SK-N-SH (cell line): ENCODE results near the gene RASEF. TPM values are rescaled to one million over a fixed set of nuclear protein-coding genes. Genes with fewer than 3 reads are reported as not detected.

Experiments
- CTCF ChIA-PET: fragments of 300-600, 350-600 bp; formaldehyde crosslinking; extraction: SDS; loops from one replicate; lab custom pipeline; 2021; lab: Yijun Ruan, JAX
- POLR2A ChIA-PET: fragments of 350-600 bp; sonication (Branson Sonifier 250); formaldehyde crosslinking; extraction: SDS; loops from one replicate; lab custom pipeline; 2020; ENCODE audit warnings: antibody characterized with exemption, inconsistent platforms; lab: Yijun Ruan, JAX
- DNase-seq: peaks from one replicate; pipeline ENCODE4 v3.0.0; 2012
- H2AFZ ChIP-seq: fragments of 200-600 bp; sonication (generic); 2 replicates; pipeline ENCODE4 v1.8.1; 2016; ENCODE audit warnings: antibody characterized with exemption, mild to moderate bottlenecking, low read depth
- H3F3A ChIP-seq: fragments of 200-600 bp; sonication (generic); replicated peaks from 2 replicates; pipeline ENCODE3; 2016; ENCODE audit warnings: antibody characterized with exemption, mild to moderate bottlenecking; ENCODE audit not compliant: insufficient read depth
- H3K27ac ChIP-seq, 2 experiments: fragments of 200-500 bp in 1 of 2; fragments of 200-600 bp in 1 of 2; sonication (Bioruptor generic) in 1 of 2; sonication (generic), shearing (Covaris generic) in 1 of 2; 2 replicates each; pipeline versions ENCODE4 v1.5.1 to v1.6.1; 2014 to 2016; ENCODE audit warnings: low read depth in 2 of 2, inconsistent platforms in 1 of 2, low read length in 1 of 2, mild to moderate bottlenecking in 1 of 2, mixed read lengths in 1 of 2
- H3K27me3 ChIP-seq: fragments of 200-600 bp; sonication (generic), shearing (Covaris generic); 2 replicates; pipeline ENCODE4 v1.6.1; 2016; ENCODE audit warnings: mixed run types; ENCODE audit not compliant: insufficient read depth
- H3K36me3 ChIP-seq, 2 experiments: fragments of 200-500 bp in 1 of 2; fragments of 200-600 bp in 1 of 2; sonication (Bioruptor generic) in 1 of 2; sonication (generic) in 1 of 2; replicated peaks in 1 of 2; 2 replicates each; pipeline versions ENCODE3 to v1.5.1; 2014 to 2016; ENCODE audit warnings: low read length in 1 of 2, mild to moderate bottlenecking in 1 of 2; ENCODE audit not compliant: insufficient read depth in 2 of 2, control insufficient read depth in 1 of 2
- H3K4me1 ChIP-seq, 2 experiments: fragments of 200-500 bp in 1 of 2; fragments of 200-600 bp in 1 of 2; sonication (Bioruptor generic) in 1 of 2; sonication (generic), shearing (Covaris generic) in 1 of 2; 2 replicates each; pipeline versions ENCODE4 v1.5.1 to v1.6.1; 2014 to 2016; ENCODE audit warnings: low read depth in 1 of 2, low read length in 1 of 2, mixed run types in 1 of 2; ENCODE audit not compliant: insufficient read depth in 2 of 2, control insufficient read depth in 1 of 2
- H3K4me2 ChIP-seq: fragments of 200-600 bp; sonication (generic), shearing (Covaris generic); 2 replicates; pipeline ENCODE4 v1.6.1; 2017; ENCODE audit warnings: mixed run types
- H3K4me3 ChIP-seq, 2 experiments: fragments of 200-500 bp in 1 of 2; fragments of 200-600 bp in 1 of 2; sonication (Bioruptor generic) in 1 of 2; sonication (generic), shearing (Covaris generic) in 1 of 2; 2 replicates each; pipeline versions ENCODE4 v1.5.1 to v1.8.1; 2014 to 2016; ENCODE audit warnings: low read depth in 2 of 2, inconsistent platforms in 1 of 2, low read length in 1 of 2, mild to moderate bottlenecking in 1 of 2, mixed read lengths in 1 of 2, moderate library complexity in 1 of 2
- H3K79me2 ChIP-seq: fragments of 200-600 bp; sonication (generic); 2 replicates; pipeline ENCODE4 v1.8.1; 2017; ENCODE audit warnings: mild to moderate bottlenecking; ENCODE audit not compliant: insufficient read depth
- H3K9ac ChIP-seq: fragments of 200-600 bp; sonication (generic); 2 replicates; pipeline ENCODE4 v1.6.1; 2017; ENCODE audit warnings: mixed run types
- H3K9me2 ChIP-seq: fragments of 200-600 bp; sonication (generic); 2 replicates; pipeline ENCODE4 v1.6.1; 2017; ENCODE audit warnings: mixed run types
- H3K9me3 ChIP-seq: fragments of 200-600 bp; sonication (generic); 2 replicates; pipeline ENCODE4 v1.6.1; 2017; ENCODE audit warnings: mixed run types, mild to moderate bottlenecking, moderate library complexity
- H4K20me1 ChIP-seq: fragments of 200-600 bp; sonication (generic); 2 replicates; pipeline ENCODE4 v1.6.1; 2017; ENCODE audit warnings: mild to moderate bottlenecking, mixed run types; ENCODE audit not compliant: insufficient read depth
- CHD2 ChIP-seq: fragments of 150-350 bp; IDR thresholded peaks from 2 replicates; pipeline ENCODE4 v1.6.1; 2018; ENCODE audit warnings: low read length; ENCODE audit not compliant: partially characterized antibody
- EZH2phosphoT487 ChIP-seq: fragments of 200-600 bp; sonication (generic); IDR thresholded peaks from 2 replicates; pipeline ENCODE4 v1.6.1; 2017; ENCODE audit warnings: low read depth, mixed run types, mild to moderate bottlenecking, antibody characterized with exemption, moderate library complexity, borderline replicate concordance
- FOXJ3 ChIP-seq: sonication (generic); formaldehyde crosslinking; IDR thresholded peaks from 2 replicates; pipeline ENCODE4 v1.5.1; 2020; ENCODE audit warnings: mild to moderate bottlenecking, missing genetic modification reagents
- GATA2 ChIP-seq: sonication (generic); formaldehyde crosslinking; IDR thresholded peaks from 2 replicates; pipeline ENCODE4 v1.5.0; 2020; ENCODE audit warnings: mild to moderate bottlenecking, missing genetic modification reagents
- JUND ChIP-seq: IDR thresholded peaks from 2 replicates; pipeline ENCODE4 v1.4.0; 2012
- MXI1 ChIP-seq: IDR thresholded peaks from 2 replicates; pipeline ENCODE4 v1.6.1; 2012; ENCODE audit warnings: mild to moderate bottlenecking, low read depth, low read length, improper control_type of control experiment
- NRF1 ChIP-seq: IDR thresholded peaks from 2 replicates; pipeline ENCODE4 v1.6.1; 2012; ENCODE audit warnings: low read depth, mild to moderate bottlenecking, low read length
- POLR2AphosphoS5 ChIP-seq: IDR thresholded peaks from 2 replicates; pipeline ENCODE4 v1.6.1; 2012; ENCODE audit warnings: low read depth, low read length
- RFX5 ChIP-seq: IDR thresholded peaks from 2 replicates; pipeline ENCODE4 v1.6.1; 2012; ENCODE audit warnings: mild to moderate bottlenecking, improper control_type of control experiment, low read length
- RXRA ChIP-seq: IDR thresholded peaks from 2 replicates; pipeline ENCODE4 v1.4.0; 2012; ENCODE audit warnings: low read depth, mild to moderate bottlenecking, borderline replicate concordance
- SIN3A ChIP-seq: IDR thresholded peaks from 2 replicates; pipeline ENCODE4 v1.6.1; 2012; ENCODE audit warnings: low read depth, mild to moderate bottlenecking, low read length, moderate library complexity, borderline replicate concordance
- TAF1 ChIP-seq: IDR thresholded peaks from 2 replicates; pipeline ENCODE4 v1.6.1; 2012; ENCODE audit warnings: low read depth, mild to moderate bottlenecking, low read length, moderate library complexity, borderline replicate concordance
- TCF12 ChIP-seq: IDR thresholded peaks from 2 replicates; pipeline ENCODE4 v1.4.0; 2012
- TEAD4 ChIP-seq: IDR thresholded peaks from 2 replicates; pipeline ENCODE4 v1.4.0; 2012; ENCODE audit warnings: mild to moderate bottlenecking, borderline replicate concordance; ENCODE audit not compliant: insufficient read depth
- YY1 ChIP-seq: IDR thresholded peaks from 2 replicates; pipeline ENCODE4 v1.4.0; 2012; ENCODE audit warnings: low read depth, mild to moderate bottlenecking
- WGBS: methylation state at CpG from one replicate; pipeline ENCODE4 v1.1.6; 2017; ENCODE audit warnings: low lambda C conversion rate; 5-methylcytosine and 5-hydroxymethylcytosine counted together
- polyA plus RNA-seq, 3 experiments: library from polyadenylated mRNA; depleted of rRNA; stranded (reverse); fragments of >200 nt; gene quantifications; 2 replicates each; pipeline ENCODE4 v1.2.3, GENCODE V29; 2012
- TF ChIP-seq, protein P1 (sequence below): IDR thresholded peaks from 2 replicates; pipeline ENCODE4 v1.4.0; 2012; ENCODE audit warnings: low read depth, borderline replicate concordance
- TF ChIP-seq, protein P2 (sequence below): IDR thresholded peaks from 2 replicates; pipeline ENCODE4 v1.4.0; 2012; ENCODE audit warnings: low read depth
- TF ChIP-seq, protein P3 (sequence below): IDR thresholded peaks from 2 replicates; pipeline ENCODE4 v1.6.1; 2012; ENCODE audit warnings: mild to moderate bottlenecking, low read depth, low read length, moderate library complexity
- TF ChIP-seq, protein P4 (sequence below): fragments of 200-600 bp; sonication (generic); IDR thresholded peaks from 2 replicates; pipeline ENCODE4 v1.6.1; 2017; ENCODE audit warnings: antibody characterized with exemption, mild to moderate bottlenecking, moderate library complexity
- TF ChIP-seq, protein P5 (sequence below): IDR thresholded peaks from 2 replicates; pipeline ENCODE4; 2012
- TF ChIP-seq, protein P6 (sequence below): IDR thresholded peaks from 2 replicates; pipeline ENCODE4 v1.4.0; 2012; ENCODE audit warnings: low read depth, borderline replicate concordance

The RASEF gene
- polyA plus RNA-seq, 1 of the 3 experiments (the other 2 are of a cell fraction): not detected

DNA sequence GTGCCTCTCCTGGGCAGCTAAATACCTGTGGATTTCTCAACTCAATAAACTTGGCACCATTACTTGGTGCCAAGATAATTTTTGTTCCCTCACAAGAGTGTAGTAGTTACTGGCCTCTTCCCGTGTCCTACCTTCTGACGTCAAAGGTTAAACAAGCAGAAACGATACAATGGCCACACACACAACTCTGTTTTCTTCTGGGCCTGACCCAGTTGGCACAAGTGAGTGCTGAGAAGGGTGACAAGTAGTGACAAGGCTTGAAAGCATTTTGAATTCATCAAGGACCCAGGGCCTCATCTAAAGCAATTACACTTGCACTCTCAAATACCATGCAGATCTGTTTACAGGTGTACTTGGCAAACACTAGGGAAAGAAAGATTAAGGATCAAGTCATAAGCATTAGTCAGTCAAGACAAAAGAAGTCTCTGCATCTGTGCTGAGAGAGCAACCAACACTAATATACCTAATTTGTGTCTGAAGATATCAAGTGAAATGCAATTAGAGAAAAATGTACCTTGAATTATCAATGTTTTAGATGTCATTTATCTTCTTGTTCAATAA lies 30.8 kb downstream of the RASEF start (continued):
- no peak for TF ChIP-seq GATA2 (CRISPR knock-in tag)
- TF ChIP-seq, protein P1, sequence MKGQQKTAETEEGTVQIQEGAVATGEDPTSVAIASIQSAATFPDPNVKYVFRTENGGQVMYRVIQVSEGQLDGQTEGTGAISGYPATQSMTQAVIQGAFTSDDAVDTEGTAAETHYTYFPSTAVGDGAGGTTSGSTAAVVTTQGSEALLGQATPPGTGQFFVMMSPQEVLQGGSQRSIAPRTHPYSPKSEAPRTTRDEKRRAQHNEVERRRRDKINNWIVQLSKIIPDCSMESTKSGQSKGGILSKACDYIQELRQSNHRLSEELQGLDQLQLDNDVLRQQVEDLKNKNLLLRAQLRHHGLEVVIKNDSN: no peak
- TF ChIP-seq, all 33 proteins: peak for 0

DNA sequence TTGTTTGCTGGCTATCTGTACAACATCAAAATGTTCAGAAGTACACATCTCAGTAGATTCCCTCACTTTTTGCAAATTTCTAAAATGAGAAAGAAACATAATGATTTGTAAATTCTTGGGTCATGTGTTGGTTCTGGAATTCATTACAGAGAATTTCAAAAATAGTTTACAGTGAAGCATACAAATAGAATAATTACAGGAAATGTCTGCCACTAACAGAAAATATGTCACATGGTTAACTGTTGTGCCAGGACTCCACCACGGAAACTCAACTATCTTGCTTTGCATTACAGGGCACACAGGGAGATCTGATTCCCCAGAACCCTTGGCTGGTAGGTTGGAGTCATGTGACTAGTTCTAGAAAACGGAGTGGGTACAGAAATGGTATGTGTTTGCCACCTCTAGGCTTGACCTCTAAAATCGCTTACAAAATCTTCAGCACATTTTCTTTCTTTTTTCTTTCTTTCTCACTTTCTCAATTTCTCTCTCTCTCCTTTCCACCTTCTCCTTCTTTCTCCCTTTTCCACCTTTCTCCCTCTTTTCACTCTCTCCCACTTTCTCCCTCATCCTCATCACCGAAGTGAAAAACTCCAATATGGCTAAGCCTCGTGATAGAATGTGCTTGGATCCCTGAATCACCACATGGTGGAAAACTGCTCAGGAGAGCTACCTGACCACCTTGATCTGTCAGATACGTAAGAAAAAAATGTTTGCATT lies 32.4 kb downstream of the RASEF start:
- Histone ChIP-seq H3K27me3 (no peaks in the 10 kb centered on the region), H4K20me1 (no peaks in the 10 kb centered on the region), H3K4me1 (peaks cover 6 to 20% of the 10 kb centered on the region in 2 experiments; a peak in 3 of 4 replicates), H3F3A (no peaks in the 10 kb centered on the region), H3K9me3 (no peaks in the 10 kb centered on the region), H3K79me2 (no peaks in the 10 kb centered on the region), H3K27ac (0 out of 4 replicates have a peak overlapping the region, but pooled peaks of 1 of the 2 experiments have one; percentile 28), H3K4me3 (no peak overlapping the region), H3K36me3 (no peaks in the 10 kb centered on the region), H3K9ac (no peak overlapping the region), H3K9me2 (no peaks in the 10 kb centered on the region), H3K4me2 (no peak overlapping the region), H2AFZ (no peak overlapping the region)
- 64% methylated on average over 6 of the region's 6 CpGs for WGBS
- POLR2A ChIA-PET: no interaction called here
- no peak for DNase-seq
- CTCF ChIA-PET: no interaction called here
- TF ChIP-seq RXRA: no peak
- no peak for TF ChIP-seq NRF1
- no peak for TF ChIP-seq POLR2AphosphoS5
- TF ChIP-seq GATA2 (CRISPR knock-in tag): no peak
- TF ChIP-seq CHD2: no peak
- TF ChIP-seq, protein P2, sequence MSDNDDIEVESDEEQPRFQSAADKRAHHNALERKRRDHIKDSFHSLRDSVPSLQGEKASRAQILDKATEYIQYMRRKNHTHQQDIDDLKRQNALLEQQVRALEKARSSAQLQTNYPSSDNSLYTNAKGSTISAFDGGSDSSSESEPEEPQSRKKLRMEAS: no peak
- no peak for TF ChIP-seq SIN3A
- TF ChIP-seq TAF1: no peak
- TF ChIP-seq, protein P3, sequence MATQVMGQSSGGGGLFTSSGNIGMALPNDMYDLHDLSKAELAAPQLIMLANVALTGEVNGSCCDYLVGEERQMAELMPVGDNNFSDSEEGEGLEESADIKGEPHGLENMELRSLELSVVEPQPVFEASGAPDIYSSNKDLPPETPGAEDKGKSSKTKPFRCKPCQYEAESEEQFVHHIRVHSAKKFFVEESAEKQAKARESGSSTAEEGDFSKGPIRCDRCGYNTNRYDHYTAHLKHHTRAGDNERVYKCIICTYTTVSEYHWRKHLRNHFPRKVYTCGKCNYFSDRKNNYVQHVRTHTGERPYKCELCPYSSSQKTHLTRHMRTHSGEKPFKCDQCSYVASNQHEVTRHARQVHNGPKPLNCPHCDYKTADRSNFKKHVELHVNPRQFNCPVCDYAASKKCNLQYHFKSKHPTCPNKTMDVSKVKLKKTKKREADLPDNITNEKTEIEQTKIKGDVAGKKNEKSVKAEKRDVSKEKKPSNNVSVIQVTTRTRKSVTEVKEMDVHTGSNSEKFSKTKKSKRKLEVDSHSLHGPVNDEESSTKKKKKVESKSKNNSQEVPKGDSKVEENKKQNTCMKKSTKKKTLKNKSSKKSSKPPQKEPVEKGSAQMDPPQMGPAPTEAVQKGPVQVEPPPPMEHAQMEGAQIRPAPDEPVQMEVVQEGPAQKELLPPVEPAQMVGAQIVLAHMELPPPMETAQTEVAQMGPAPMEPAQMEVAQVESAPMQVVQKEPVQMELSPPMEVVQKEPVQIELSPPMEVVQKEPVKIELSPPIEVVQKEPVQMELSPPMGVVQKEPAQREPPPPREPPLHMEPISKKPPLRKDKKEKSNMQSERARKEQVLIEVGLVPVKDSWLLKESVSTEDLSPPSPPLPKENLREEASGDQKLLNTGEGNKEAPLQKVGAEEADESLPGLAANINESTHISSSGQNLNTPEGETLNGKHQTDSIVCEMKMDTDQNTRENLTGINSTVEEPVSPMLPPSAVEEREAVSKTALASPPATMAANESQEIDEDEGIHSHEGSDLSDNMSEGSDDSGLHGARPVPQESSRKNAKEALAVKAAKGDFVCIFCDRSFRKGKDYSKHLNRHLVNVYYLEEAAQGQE: no peak
- no peak for TF ChIP-seq TCF12
- no peak for TF ChIP-seq RFX5
- TF ChIP-seq, protein P4, sequence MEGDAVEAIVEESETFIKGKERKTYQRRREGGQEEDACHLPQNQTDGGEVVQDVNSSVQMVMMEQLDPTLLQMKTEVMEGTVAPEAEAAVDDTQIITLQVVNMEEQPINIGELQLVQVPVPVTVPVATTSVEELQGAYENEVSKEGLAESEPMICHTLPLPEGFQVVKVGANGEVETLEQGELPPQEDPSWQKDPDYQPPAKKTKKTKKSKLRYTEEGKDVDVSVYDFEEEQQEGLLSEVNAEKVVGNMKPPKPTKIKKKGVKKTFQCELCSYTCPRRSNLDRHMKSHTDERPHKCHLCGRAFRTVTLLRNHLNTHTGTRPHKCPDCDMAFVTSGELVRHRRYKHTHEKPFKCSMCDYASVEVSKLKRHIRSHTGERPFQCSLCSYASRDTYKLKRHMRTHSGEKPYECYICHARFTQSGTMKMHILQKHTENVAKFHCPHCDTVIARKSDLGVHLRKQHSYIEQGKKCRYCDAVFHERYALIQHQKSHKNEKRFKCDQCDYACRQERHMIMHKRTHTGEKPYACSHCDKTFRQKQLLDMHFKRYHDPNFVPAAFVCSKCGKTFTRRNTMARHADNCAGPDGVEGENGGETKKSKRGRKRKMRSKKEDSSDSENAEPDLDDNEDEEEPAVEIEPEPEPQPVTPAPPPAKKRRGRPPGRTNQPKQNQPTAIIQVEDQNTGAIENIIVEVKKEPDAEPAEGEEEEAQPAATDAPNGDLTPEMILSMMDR: no peak
- no peak for TF ChIP-seq MXI1
- no peak for TF ChIP-seq EZH2phosphoT487
- no peak for TF ChIP-seq TEAD4
- TF ChIP-seq, protein P5, sequence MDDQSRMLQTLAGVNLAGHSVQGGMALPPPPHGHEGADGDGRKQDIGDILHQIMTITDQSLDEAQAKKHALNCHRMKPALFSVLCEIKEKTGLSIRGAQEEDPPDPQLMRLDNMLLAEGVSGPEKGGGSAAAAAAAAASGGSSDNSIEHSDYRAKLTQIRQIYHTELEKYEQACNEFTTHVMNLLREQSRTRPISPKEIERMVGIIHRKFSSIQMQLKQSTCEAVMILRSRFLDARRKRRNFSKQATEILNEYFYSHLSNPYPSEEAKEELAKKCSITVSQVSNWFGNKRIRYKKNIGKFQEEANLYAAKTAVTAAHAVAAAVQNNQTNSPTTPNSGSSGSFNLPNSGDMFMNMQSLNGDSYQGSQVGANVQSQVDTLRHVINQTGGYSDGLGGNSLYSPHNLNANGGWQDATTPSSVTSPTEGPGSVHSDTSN: no peak
- TF ChIP-seq JUND: no peak
- TF ChIP-seq, protein P6, sequence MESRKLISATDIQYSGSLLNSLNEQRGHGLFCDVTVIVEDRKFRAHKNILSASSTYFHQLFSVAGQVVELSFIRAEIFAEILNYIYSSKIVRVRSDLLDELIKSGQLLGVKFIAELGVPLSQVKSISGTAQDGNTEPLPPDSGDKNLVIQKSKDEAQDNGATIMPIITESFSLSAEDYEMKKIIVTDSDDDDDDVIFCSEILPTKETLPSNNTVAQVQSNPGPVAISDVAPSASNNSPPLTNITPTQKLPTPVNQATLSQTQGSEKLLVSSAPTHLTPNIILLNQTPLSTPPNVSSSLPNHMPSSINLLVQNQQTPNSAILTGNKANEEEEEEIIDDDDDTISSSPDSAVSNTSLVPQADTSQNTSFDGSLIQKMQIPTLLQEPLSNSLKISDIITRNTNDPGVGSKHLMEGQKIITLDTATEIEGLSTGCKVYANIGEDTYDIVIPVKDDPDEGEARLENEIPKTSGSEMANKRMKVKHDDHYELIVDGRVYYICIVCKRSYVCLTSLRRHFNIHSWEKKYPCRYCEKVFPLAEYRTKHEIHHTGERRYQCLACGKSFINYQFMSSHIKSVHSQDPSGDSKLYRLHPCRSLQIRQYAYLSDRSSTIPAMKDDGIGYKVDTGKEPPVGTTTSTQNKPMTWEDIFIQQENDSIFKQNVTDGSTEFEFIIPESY: no peak
- TF ChIP-seq YY1: no peak
- no peak for TF ChIP-seq FOXJ3 (CRISPR knock-in tag)
- TF ChIP-seq, all 33 proteins: peak for 0
